C1 segment of cervical spinal cord (tissue), 14 donors: Measurements from ENCODE around the gene KIF2A.
"Not testable (repeated sequence)": the region's sequence is repeated elsewhere in the genome, so short reads cannot be mapped to it uniquely, and the experiment has no call there.

Experiments used
- DNase-seq, 14 donors: peaks; one replicate each; lab custom pipeline; 2025; lab: John Stamatoyannopoulos, UW

KIF2A gene

GRCh38 chr5:62291829-62292228, 14.2 kb upstream of the KIF2A start:
- not testable (repeated sequence) for DNase-seq

DNA sequence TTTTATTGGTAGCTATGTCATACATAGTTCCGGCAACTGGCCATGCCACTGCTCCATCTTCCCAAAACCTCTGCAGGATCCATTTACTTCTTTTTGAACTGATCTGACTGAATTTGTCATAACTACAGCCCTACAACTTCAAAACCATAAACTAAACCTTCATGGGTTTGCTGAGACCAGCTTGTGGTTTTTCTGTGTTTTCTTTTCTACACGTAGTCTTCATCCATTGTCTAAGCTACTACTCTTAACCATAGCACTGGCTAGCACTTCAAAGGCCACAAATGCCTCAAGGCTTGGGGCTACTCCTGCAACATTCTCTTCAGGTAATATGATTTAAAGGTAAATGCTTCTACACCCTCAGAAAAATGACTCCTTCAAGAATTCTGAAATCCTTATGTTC, 9.0 kb upstream of the KIF2A start:
- DNase-seq, result no peak

- DNase-seq, result no peak
These were observed 7.9 kb upstream of the KIF2A start for GRCh38 chr5:62298118-62298517.

- no peak for DNase-seq
These were observed 6.9 kb upstream of the KIF2A start for GRCh38 chr5:62299101-62299500.

- DNase-seq, result no peak
These were observed 6.4 kb upstream of the KIF2A start for GRCh38 chr5:62299600-62299999.

DNA sequence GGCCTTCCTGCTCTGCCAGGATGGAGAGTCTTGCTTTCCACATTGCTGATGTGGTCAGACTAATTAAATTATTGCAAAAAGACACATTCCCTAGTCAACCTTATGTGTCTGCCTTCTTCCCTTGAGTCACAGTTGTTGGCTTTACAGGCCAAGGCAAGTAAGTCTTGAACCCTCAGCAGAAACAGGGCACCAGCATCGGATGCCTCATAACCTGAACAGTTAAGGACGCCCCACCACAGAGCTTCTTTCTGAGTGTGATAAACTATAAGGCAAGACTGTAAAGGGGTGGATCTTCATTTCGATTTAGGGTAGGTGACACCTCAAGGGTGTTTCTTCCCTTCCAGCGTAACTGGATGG, 670 bp upstream of the KIF2A start:
- no peak for DNase-seq

GRCh38 chr5:62306323-62306895, 403 bp downstream of the KIF2A start:
- peak in 9 of 14 donors; percentile 38 to 93 (median 70) for DNase-seq

- peak in 8 of 14 donors; percentile 2 to 70 (median 58) for DNase-seq
These were observed 1.1 kb downstream of the KIF2A start for GRCh38 chr5:62306896-62307689.

- no peak for DNase-seq
These were observed 2.4 kb downstream of the KIF2A start for GRCh38 chr5:62308439-62308838.

DNA sequence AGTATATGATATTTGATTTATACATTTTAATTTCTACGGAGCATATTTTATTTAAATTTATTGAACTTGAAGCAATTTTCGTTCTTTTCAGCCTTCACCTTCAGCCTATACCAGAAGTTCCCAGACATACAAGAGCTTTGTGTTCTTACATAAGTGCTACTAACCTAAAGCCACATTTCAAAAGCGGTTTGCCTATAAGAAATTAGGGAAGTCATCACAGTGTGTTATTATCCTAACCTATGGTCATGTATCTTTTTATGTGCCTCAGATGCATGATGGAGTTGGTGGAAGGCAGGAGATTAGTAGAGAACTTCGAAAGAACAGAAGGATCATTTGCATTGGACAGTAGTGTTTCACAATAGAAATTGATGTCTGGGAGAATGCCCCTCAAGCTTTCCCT, 3.1 kb downstream of the KIF2A start:
- DNase-seq, result no peak

DNA sequence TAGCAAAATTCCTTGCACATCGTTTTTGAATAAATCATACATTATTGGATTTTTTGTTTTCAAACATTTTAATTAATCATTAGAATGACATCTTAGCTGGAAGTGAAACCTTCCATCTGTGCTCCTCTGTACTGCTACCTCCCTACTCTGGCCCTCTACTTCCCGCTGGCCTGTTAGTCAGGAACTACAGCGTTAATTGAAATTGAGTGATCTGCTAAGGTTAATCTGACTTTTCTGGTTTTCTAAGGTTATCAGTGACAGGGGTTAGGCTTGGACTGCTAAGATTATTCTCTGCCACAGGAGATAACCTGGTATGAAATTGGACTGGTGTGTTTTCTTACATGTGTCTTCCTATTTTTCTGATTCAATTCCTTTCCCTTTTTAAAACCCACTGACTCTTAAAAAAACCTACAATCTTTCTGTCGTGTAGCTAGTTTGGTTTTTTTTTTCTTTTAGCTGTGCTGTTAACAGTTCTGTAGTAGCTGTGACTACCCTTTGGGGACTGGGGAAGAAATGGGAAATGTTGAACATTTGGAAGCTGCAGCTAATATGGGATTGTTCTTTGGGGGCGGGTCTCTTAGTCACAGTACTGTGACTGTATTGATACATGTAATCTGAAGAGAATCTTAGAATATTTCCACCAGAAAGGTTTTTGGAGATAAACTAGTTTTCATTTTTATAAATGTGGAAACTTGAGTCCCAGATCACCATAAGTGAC, 4.6 kb downstream of the KIF2A start:
- no peak for DNase-seq

DNA sequence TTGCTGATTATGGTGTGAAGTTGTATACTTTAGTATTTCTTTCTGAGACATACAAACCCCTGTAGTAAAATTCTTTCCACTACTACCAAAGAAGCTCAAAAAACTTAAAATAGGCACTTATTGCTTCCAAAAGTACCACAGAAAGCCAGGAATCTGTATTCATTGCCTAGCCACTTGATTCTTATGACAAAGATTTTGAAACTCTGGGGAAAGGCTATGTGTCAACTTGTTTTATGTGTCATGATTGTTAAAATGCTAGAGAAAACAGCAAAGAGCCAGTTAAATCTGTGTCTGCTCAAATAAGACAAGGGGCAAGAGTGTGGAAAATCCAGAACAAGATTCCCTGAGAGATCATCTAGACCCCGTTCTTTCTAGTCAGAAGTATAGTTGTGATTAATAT, 6.0 kb downstream of the KIF2A start:
- DNase-seq, result no peak

- no peak for DNase-seq
These were observed 6.7 kb downstream of the KIF2A start for GRCh38 chr5:62312674-62313073.

DNA sequence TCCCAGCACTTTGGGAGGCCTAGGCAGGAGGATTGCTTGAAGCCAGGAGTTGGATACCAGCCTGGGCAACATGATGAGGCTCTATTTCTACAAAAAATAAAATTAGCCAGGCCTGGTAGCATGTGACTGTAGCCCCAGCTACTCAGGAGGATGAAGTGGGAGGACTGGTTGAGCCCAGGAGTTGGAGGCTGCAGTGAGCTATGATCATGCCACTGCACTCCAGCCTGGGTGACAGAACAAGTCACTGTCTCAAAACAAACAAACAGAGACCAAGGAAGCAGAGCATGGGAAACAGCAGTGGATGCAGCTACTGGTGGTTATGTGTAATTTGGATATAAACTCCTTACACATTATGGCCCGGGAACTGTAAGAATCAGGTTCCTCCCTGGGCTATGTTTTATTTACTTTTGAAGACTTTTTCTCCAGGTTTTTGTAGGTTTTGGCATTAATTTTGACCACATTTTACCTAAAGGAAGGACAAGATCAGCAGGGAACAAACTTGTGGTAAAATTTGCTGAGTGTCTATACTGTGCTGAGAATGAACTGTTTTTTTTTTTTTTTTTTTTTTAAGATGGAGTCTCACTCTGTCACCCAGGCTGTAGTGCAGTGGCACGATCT, 8.3 kb downstream of the KIF2A start:
- DNase-seq, result no peak

- no peak for DNase-seq
These were observed 9.6 kb downstream of the KIF2A start for GRCh38 chr5:62315376-62316175.

GRCh38 chr5:62316176-62316502, 10.1 kb downstream of the KIF2A start:
- no peak for DNase-seq

GRCh38 chr5:62317810-62318209, 11.8 kb downstream of the KIF2A start:
- no peak for DNase-seq

DNA sequence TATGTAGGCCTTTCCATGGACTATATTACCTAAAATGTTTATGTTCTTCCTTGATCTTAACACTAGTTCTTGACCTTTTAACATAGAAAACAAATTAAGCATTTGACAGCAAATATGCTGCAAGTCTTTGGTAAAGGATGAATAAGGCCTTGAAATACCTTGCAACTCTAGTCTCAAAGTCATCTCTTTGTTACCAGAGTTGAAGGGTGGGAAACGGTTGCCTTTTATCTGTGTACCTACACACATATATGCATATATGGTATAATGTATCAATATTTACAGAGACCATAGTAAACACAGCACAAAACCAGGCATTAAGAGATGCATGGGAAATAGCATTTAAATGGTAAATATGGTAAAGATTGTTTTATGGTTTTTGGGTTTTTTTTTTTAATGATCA, 16.5 kb downstream of the KIF2A start:
- no peak for DNase-seq

DNA sequence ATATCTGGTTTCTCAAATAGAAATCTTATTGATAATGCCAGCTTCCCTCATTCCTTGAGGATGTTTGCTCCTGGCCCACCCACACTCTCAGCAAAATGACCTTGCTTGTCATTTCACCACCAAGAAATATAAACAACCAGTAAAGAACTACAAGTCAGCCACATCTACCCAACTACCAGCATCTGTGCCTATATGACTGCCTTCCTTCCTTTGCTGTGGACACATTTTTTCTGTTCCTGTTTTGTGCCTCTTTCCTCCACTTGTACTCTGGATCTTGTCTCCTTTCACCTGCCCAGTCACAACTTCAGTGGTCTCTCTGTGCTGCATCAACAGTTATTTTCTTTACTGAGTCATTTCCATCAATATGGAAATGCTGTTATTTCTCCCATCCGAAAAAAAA, 20.3 kb downstream of the KIF2A start:
- no peak for DNase-seq

DNA sequence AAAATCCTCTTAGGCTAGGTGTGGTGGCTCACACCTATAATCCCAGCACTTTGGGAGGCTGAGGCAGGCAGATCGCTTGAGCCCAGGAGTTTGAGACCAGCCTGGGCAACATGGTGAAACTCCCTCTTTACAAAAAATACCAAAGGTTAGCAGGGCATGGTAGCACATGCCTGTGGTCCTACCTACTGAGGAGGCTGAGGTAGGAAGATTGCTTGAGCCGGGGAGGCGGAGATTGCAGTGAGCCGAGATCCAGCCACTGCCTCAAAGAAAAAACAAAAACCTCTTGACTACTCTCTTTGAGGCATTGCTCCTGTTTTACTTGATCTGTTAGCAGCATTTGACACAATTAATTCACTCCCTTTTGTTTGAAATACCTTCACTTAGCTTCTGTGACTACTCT, 20.7 kb downstream of the KIF2A start:
- DNase-seq, result no peak

- DNase-seq, result no peak
These were observed 21.4 kb downstream of the KIF2A start for GRCh38 chr5:62327138-62328053.
